HEK293 (cell line): Measurements from ENCODE around the gene NTSR1.
A peak's percentile ranks its signal among the peaks of the same experiment; 100 is the strongest.

Experiments
- CTCF ChIA-PET: fragments of 350-600 bp; formaldehyde crosslinking; extraction: SDS; loops from one replicate; lab custom pipeline; 2021; ENCODE audit warnings: antibody characterized with exemption; lab: Yijun Ruan, JAX
- POLR2A ChIA-PET: fragments of 300-600 bp; formaldehyde crosslinking; extraction: SDS; loops from one replicate; lab custom pipeline; 2020; ENCODE audit warnings: antibody characterized with exemption, inconsistent platforms; lab: Yijun Ruan, JAX
- H3K27ac ChIP-seq: fragments of 200-500 bp; sonication (Bioruptor generic); 2 replicates; pipeline ENCODE4 v1.5.1; 2014; ENCODE audit warnings: low read depth, low read length, control low read depth, inconsistent platforms; ENCODE audit errors: extremely low read depth
- H3K36me3 ChIP-seq, 2 experiments: fragments of 200-500 bp in 1 of 2; sonication (Bioruptor generic) in 1 of 2; 1 replicate in 1 of 2; 2 replicates in 1 of 2; pipeline ENCODE4 v1.5.1; 2014 to 2017; ENCODE audit warnings: inconsistent platforms in 2 of 2, low read length in 2 of 2; ENCODE audit not compliant: control insufficient read depth in 2 of 2, insufficient read depth in 1 of 2
- H3K4me1 ChIP-seq: fragments of 200-500 bp; sonication (Bioruptor generic); 2 replicates; pipeline ENCODE4 v1.5.1; 2014; ENCODE audit warnings: mild to moderate bottlenecking, low read length, inconsistent platforms; ENCODE audit not compliant: control insufficient read depth, insufficient read depth
- H3K4me3 ChIP-seq: 2 replicates; pipeline ENCODE4 v1.5.1; 2011; ENCODE audit warnings: low read depth, mild to moderate bottlenecking, control low read depth, low read length, moderate library complexity
- H3K9me3 ChIP-seq: fragments of 200-500 bp; sonication (Bioruptor generic); 2 replicates; pipeline ENCODE4 v1.5.1; 2014; ENCODE audit warnings: low read depth, low read length, inconsistent platforms; ENCODE audit not compliant: control insufficient read depth, insufficient read depth
- EGR2 ChIP-seq: fragments of 450-650 bp; formaldehyde crosslinking; IDR thresholded peaks from 2 replicates; pipeline ENCODE4 v1.5.1; 2016; ENCODE audit warnings: low read depth, missing biosample characterization, missing genetic modification characterization
- GLIS1 ChIP-seq: fragments of 450-650 bp; formaldehyde crosslinking; IDR thresholded peaks from 2 replicates; pipeline ENCODE4 v1.5.1; 2016; ENCODE audit warnings: missing biosample characterization, missing genetic modification characterization
- ZBTB48 ChIP-seq: fragments of 450-650 bp; formaldehyde crosslinking; IDR thresholded peaks from 2 replicates; pipeline ENCODE4 v1.5.1; 2016; ENCODE audit warnings: missing biosample characterization, missing genetic modification characterization
- ZIC2 ChIP-seq: fragments of 450-650 bp; formaldehyde crosslinking; IDR thresholded peaks from 2 replicates; pipeline ENCODE4 v1.5.1; 2016; ENCODE audit warnings: missing biosample characterization, missing genetic modification characterization
- ZNF404 ChIP-seq: fragments of 450-650 bp; formaldehyde crosslinking; IDR thresholded peaks from 2 replicates; pipeline ENCODE4 v1.5.1; 2017; ENCODE audit warnings: missing biosample characterization, missing genetic modification characterization
- ZSCAN23 ChIP-seq: fragments of 450-650 bp; formaldehyde crosslinking; IDR thresholded peaks from 2 replicates; pipeline ENCODE4 v1.5.1; 2016; ENCODE audit warnings: missing biosample characterization, missing genetic modification characterization
- TF ChIP-seq, protein P1 (sequence below): fragments of 450-650 bp; formaldehyde crosslinking; IDR thresholded peaks from 2 replicates; pipeline ENCODE4 v1.5.1; 2016; ENCODE audit warnings: missing biosample characterization, missing genetic modification characterization
- TF ChIP-seq, protein P2 (sequence below): fragments of 450-650 bp; formaldehyde crosslinking; IDR thresholded peaks from 2 replicates; pipeline ENCODE4 v1.5.1; 2016; ENCODE audit warnings: missing biosample characterization, missing genetic modification characterization, borderline replicate concordance
- TF ChIP-seq, protein P3 (sequence below): fragments of 450-650 bp; formaldehyde crosslinking; IDR thresholded peaks from 2 replicates; pipeline ENCODE4 v1.5.1; 2016; ENCODE audit warnings: missing biosample characterization, missing genetic modification characterization
- TF ChIP-seq, protein P4 (sequence below): fragments of 450-650 bp; formaldehyde crosslinking; IDR thresholded peaks from 2 replicates; pipeline ENCODE4 v1.5.1; 2017; ENCODE audit warnings: missing biosample characterization, mild to moderate bottlenecking, missing genetic modification characterization, moderate library complexity
- TF ChIP-seq, protein P5 (sequence below): fragments of 450-650 bp; formaldehyde crosslinking; IDR thresholded peaks from 2 replicates; pipeline ENCODE4 v1.5.1; 2016; ENCODE audit warnings: missing biosample characterization, missing genetic modification characterization
- TF ChIP-seq, protein P6 (sequence below): fragments of 450-650 bp; formaldehyde crosslinking; IDR thresholded peaks from 2 replicates; pipeline ENCODE4 v1.5.1; 2017; ENCODE audit warnings: missing biosample characterization, missing genetic modification characterization

The NTSR1 gene

DNA sequence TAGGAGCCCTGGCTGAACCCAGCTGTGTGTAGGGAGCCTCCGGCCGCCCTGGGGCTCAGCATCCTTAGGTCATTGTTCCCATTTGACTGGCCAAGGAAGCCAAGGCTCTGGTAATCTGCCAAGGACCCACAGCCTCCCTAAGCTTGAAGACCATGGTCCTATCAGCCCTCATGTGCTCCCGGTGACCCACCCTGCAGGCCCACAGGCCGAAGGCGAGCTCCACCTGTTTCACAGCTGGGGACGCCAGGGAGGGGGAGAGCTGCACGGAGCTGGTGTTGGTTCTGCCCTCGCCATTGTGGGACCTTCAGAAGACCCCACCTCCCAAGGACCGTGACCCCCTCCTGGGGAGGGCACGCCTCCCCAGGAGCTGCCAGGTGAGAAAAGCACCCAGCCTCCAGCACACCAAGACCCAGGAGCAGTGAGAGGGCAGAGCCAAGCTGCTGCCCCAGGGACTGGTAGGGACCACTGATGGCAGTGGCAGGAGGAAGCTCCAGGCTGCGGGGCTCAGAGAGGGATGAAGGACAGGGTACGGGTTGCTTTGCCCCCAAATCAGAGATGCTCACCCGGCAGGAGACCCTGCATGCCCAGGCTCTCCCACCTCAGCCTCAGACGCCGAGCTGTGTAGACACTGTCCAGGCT is 56.9 kb downstream of the NTSR1 start (continued):
- TF ChIP-seq, protein P1, sequence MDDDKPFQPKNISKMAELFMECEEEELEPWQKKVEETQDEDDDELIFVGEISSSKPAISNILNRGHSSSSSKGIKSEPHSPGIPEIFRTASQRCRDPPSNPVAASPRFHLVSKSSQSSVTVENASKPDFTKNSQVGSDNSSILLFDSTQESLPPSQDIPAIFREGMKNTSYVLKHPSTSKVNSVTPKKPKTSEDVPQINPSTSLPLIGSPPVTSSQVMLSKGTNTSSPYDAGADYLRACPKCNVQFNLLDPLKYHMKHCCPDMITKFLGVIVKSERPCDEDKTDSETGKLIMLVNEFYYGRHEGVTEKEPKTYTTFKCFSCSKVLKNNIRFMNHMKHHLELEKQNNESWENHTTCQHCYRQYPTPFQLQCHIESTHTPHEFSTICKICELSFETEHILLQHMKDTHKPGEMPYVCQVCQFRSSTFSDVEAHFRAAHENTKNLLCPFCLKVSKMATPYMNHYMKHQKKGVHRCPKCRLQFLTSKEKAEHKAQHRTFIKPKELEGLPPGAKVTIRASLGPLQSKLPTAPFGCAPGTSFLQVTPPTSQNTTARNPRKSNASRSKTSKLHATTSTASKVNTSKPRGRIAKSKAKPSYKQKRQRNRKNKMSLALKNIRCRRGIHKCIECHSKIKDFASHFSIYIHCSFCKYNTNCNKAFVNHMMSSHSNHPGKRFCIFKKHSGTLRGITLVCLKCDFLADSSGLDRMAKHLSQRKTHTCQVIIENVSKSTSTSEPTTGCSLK (tag by site-specific recombination), result no peak

DNA sequence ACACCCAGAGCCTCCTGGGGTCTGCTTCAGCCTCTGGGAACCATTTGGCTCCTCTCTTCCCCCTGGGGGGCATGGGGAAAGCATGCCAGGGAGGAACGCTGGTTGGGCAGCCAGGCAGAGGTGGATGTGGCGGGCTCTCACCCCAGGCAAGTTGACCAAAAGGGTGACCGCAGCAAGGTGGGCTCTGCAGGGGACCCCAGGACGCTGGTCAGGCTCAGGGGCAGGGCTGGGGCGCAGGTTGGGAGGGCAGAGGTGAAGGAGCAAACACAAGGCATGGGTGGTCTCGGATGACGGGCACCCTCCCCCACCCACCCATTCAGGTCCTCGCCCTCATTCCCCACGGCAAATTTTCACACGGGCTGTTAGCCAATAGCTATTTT is 57.4 kb downstream of the NTSR1 start:
- Histone ChIP-seq H3K4me3 (no peak overlapping the region), H3K4me1 (no peaks in the 10 kb centered on the region), H3K27ac (no peak overlapping the region), H3K9me3 (no peaks in the 10 kb centered on the region), H3K36me3 (no peaks in the 10 kb centered on the region)
- ChIA-PET POLR2A (no interaction called here), CTCF (interaction anchor here (0.6 kb wide), 1 partner anchor 574 kb away, joined by 3 read pairs; no protein-coding TSS in a partner anchor)
- TF ChIP-seq ZNF404 (tag by site-specific recombination) (no peak), GLIS1 (tag by site-specific recombination) (peak; percentile 24; the same call in 1 of the 2 replicates)
- TF ChIP-seq, protein P2, sequence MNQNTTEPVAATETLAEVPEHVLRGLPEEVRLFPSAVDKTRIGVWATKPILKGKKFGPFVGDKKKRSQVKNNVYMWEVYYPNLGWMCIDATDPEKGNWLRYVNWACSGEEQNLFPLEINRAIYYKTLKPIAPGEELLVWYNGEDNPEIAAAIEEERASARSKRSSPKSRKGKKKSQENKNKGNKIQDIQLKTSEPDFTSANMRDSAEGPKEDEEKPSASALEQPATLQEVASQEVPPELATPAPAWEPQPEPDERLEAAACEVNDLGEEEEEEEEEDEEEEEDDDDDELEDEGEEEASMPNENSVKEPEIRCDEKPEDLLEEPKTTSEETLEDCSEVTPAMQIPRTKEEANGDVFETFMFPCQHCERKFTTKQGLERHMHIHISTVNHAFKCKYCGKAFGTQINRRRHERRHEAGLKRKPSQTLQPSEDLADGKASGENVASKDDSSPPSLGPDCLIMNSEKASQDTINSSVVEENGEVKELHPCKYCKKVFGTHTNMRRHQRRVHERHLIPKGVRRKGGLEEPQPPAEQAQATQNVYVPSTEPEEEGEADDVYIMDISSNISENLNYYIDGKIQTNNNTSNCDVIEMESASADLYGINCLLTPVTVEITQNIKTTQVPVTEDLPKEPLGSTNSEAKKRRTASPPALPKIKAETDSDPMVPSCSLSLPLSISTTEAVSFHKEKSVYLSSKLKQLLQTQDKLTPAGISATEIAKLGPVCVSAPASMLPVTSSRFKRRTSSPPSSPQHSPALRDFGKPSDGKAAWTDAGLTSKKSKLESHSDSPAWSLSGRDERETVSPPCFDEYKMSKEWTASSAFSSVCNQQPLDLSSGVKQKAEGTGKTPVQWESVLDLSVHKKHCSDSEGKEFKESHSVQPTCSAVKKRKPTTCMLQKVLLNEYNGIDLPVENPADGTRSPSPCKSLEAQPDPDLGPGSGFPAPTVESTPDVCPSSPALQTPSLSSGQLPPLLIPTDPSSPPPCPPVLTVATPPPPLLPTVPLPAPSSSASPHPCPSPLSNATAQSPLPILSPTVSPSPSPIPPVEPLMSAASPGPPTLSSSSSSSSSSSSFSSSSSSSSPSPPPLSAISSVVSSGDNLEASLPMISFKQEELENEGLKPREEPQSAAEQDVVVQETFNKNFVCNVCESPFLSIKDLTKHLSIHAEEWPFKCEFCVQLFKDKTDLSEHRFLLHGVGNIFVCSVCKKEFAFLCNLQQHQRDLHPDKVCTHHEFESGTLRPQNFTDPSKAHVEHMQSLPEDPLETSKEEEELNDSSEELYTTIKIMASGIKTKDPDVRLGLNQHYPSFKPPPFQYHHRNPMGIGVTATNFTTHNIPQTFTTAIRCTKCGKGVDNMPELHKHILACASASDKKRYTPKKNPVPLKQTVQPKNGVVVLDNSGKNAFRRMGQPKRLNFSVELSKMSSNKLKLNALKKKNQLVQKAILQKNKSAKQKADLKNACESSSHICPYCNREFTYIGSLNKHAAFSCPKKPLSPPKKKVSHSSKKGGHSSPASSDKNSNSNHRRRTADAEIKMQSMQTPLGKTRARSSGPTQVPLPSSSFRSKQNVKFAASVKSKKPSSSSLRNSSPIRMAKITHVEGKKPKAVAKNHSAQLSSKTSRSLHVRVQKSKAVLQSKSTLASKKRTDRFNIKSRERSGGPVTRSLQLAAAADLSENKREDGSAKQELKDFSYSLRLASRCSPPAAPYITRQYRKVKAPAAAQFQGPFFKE (tag by site-specific recombination), result no peak
- TF ChIP-seq, protein P3, sequence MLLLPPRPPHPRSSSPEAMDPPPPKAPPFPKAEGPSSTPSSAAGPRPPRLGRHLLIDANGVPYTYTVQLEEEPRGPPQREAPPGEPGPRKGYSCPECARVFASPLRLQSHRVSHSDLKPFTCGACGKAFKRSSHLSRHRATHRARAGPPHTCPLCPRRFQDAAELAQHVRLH (tag by site-specific recombination), result no peak
- TF ChIP-seq, protein P4, sequence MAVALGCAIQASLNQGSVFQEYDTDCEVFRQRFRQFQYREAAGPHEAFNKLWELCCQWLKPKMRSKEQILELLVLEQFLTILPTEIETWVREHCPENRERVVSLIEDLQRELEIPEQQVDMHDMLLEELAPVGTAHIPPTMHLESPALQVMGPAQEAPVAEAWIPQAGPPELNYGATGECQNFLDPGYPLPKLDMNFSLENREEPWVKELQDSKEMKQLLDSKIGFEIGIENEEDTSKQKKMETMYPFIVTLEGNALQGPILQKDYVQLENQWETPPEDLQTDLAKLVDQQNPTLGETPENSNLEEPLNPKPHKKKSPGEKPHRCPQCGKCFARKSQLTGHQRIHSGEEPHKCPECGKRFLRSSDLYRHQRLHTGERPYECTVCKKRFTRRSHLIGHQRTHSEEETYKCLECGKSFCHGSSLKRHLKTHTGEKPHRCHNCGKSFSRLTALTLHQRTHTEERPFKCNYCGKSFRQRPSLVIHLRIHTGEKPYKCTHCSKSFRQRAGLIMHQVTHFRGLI, result peak; percentile 30; the same call in 1 of the 2 replicates

DNA sequence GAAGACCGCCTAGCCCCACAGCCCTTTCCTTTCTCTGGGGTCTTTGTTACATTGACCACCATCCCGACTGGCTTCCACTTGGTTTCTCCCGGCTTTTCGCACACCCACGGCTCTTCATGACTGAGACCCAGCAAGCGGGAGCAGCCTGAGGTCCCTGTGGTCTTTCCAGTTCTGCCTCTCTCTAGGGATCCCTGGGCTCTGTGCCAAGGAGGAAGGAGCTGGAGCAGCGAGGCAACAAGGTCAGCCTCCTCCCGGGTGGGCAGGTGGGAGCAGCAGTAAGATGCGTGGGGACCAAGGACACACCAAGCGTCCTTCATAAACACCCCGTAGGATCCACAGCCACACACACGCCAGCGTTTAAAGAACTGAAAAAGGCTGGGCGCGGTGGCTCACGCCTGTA is 58.1 kb downstream of the NTSR1 start:
- Histone ChIP-seq H3K27ac (no peak overlapping the region), H3K9me3 (no peaks in the 10 kb centered on the region), H3K36me3 (no peaks in the 10 kb centered on the region), H3K4me3 (no peak overlapping the region), H3K4me1 (no peaks in the 10 kb centered on the region)
- TF ChIP-seq ZBTB48 (tag by site-specific recombination) (peak; percentile 42; the same call in 1 of the 2 replicates), ZSCAN23 (no peak), EGR2 (tag by site-specific recombination) (peak; percentile 61), ZIC2 (tag by site-specific recombination) (peak; percentile 71)
- TF ChIP-seq, protein P5, sequence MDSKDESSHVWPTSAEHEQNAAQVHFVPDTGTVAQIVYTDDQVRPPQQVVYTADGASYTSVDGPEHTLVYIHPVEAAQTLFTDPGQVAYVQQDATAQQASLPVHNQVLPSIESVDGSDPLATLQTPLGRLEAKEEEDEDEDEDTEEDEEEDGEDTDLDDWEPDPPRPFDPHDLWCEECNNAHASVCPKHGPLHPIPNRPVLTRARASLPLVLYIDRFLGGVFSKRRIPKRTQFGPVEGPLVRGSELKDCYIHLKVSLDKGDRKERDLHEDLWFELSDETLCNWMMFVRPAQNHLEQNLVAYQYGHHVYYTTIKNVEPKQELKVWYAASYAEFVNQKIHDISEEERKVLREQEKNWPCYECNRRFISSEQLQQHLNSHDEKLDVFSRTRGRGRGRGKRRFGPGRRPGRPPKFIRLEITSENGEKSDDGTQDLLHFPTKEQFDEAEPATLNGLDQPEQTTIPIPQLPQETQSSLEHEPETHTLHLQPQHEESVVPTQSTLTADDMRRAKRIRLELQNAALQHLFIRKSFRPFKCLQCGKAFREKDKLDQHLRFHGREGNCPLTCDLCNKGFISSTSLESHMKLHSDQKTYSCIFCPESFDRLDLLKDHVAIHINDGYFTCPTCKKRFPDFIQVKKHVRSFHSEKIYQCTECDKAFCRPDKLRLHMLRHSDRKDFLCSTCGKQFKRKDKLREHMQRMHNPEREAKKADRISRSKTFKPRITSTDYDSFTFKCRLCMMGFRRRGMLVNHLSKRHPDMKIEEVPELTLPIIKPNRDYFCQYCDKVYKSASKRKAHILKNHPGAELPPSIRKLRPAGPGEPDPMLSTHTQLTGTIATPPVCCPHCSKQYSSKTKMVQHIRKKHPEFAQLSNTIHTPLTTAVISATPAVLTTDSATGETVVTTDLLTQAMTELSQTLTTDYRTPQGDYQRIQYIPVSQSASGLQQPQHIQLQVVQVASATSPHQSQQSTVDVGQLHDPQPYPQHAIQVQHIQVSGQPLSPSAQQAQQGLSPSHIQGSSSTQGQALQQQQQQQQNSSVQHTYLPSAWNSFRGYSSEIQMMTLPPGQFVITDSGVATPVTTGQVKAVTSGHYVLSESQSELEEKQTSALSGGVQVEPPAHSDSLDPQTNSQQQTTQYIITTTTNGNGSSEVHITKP (tag by site-specific recombination), result peak; percentile 72
- TF ChIP-seq, protein P6, sequence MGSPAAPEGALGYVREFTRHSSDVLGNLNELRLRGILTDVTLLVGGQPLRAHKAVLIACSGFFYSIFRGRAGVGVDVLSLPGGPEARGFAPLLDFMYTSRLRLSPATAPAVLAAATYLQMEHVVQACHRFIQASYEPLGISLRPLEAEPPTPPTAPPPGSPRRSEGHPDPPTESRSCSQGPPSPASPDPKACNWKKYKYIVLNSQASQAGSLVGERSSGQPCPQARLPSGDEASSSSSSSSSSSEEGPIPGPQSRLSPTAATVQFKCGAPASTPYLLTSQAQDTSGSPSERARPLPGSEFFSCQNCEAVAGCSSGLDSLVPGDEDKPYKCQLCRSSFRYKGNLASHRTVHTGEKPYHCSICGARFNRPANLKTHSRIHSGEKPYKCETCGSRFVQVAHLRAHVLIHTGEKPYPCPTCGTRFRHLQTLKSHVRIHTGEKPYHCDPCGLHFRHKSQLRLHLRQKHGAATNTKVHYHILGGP (tag by site-specific recombination), result peak; percentile 88
- POLR2A ChIA-PET, result no interaction called here
- CTCF ChIA-PET, result no interaction called here
